SJSA1 (cell line): ENCODE results near the gene CDC42SE2. TPM values are rescaled to one million over a fixed set of nuclear protein-coding genes. Genes with fewer than 3 reads are reported as not detected.

ENCODE experiments used
- DNase-seq, 2 experiments: peaks; one replicate each; pipeline ENCODE4 v3.0.0-alpha.2; 2015 to 2020; ENCODE audit warnings: low spot score in 2 of 2, low read depth in 1 of 2
- H3K27ac ChIP-seq: fragments of 250-450 bp; sonication (Bioruptor Pico); 2 replicates; pipeline ENCODE4 v1.5.1; 2020; ENCODE audit warnings: mild to moderate bottlenecking, moderate library complexity
- H3K27me3 ChIP-seq: fragments of 250-450 bp; sonication (Bioruptor Pico); replicated peaks from 2 replicates; pipeline ENCODE4 v1.5.1; 2020; ENCODE audit warnings: mild to moderate bottlenecking, moderate library complexity
- H3K36me3 ChIP-seq: fragments of 250-450 bp; sonication (Bioruptor Pico); 2 replicates; pipeline ENCODE4 v1.5.1; 2020; ENCODE audit warnings: mild to moderate bottlenecking
- H3K4me1 ChIP-seq: fragments of 250-450 bp; sonication (Bioruptor Pico); replicated peaks from 2 replicates; pipeline ENCODE4 v1.6.1; 2021; ENCODE audit warnings: mild to moderate bottlenecking
- H3K4me3 ChIP-seq: fragments of 250-450 bp; sonication (Bioruptor Pico); 2 replicates; pipeline ENCODE4 v1.5.1; 2020; ENCODE audit warnings: mild to moderate bottlenecking
- H3K9me3 ChIP-seq: fragments of 250-450 bp; sonication (Bioruptor Pico); replicated peaks from 2 replicates; pipeline ENCODE4 v1.5.1; 2020; ENCODE audit warnings: mild to moderate bottlenecking
- total RNA-seq: library from RNA; depleted of rRNA; stranded (reverse); fragments of >200 nt; shearing (Covaris generic); gene quantifications from 2 replicates; pipeline ENCODE4 v1.2.3, GENCODE V29; 2014; rRNA removed

The CDC42SE2 gene
- total RNA-seq = 51.3 and 66.2 TPM in 2 replicates

GRCh38 chr5:131263648-131264450 lies at the start of gene CDC42SE2:
CDC42SE2 (plus strand) TSS chr5:131264053; CDS start chr5:131359494, 95,441 bp downstream.
- peaks cover 4% of the 10 kb centered on the region for H3K36me3 ChIP-seq
- peaks cover 3% of the 10 kb centered on the region for H3K9me3 ChIP-seq

GRCh38 chr5:131214609-131215227 lies 49.1 kb upstream of the CDC42SE2 start:
- no peak for DNase-seq
- no peaks in the 10 kb centered on the region for H3K9me3 ChIP-seq
- no peak overlapping the region for H3K27ac ChIP-seq
- H3K4me1 ChIP-seq = peaks cover 6% of the 10 kb centered on the region
- H3K4me3 ChIP-seq = no peak overlapping the region
- H3K27me3 ChIP-seq = no peaks in the 10 kb centered on the region
- H3K36me3 ChIP-seq = no peaks in the 10 kb centered on the region

More at GRCh38 chr5:131263648-131264450, at the start of gene CDC42SE2:
- peak; percentile 87 to 94 for DNase-seq
- H3K4me1 ChIP-seq = peaks cover 21% of the 10 kb centered on the region
- H3K27ac ChIP-seq = peak within 1 kb of the TSS; percentile 72
- no peaks in the 10 kb centered on the region for H3K27me3 ChIP-seq
- H3K4me3 ChIP-seq = peak within 1 kb of the TSS; percentile 98

GRCh38 chr5:131217791-131218190 lies 46.1 kb upstream of the CDC42SE2 start:
- peaks cover 9% of the 10 kb centered on the region for H3K4me1 ChIP-seq
- H3K9me3 ChIP-seq = no peaks in the 10 kb centered on the region
- no peaks in the 10 kb centered on the region for H3K27me3 ChIP-seq
- H3K4me3 ChIP-seq = no peak overlapping the region
- no peak overlapping the region for H3K27ac ChIP-seq
- DNase-seq = no peak
- no peaks in the 10 kb centered on the region for H3K36me3 ChIP-seq

GRCh38 chr5:131218392-131218791 lies 45.5 kb upstream of the CDC42SE2 start:
- Histone ChIP-seq H3K27me3 (no peaks in the 10 kb centered on the region), H3K4me1 (peaks cover 9% of the 10 kb centered on the region), H3K4me3 (no peak overlapping the region), H3K27ac (no peak overlapping the region), H3K36me3 (no peaks in the 10 kb centered on the region), H3K9me3 (no peaks in the 10 kb centered on the region)
- no peak for DNase-seq

GRCh38 chr5:131220566-131220965 lies 43.3 kb upstream of the CDC42SE2 start:
- H3K4me1 ChIP-seq = peaks cover 9% of the 10 kb centered on the region
- DNase-seq = no peak
- H3K4me3 ChIP-seq = no peak overlapping the region
- no peak overlapping the region for H3K27ac ChIP-seq
- H3K27me3 ChIP-seq = no peaks in the 10 kb centered on the region
- no peaks in the 10 kb centered on the region for H3K9me3 ChIP-seq
- H3K36me3 ChIP-seq = no peaks in the 10 kb centered on the region

- H3K27ac ChIP-seq = no peak overlapping the region
- no peak overlapping the region for H3K4me3 ChIP-seq
Measured at GRCh38 chr5:131221008-131221703, 42.7 kb upstream of the CDC42SE2 start.

GRCh38 chr5:131221888-131222287 lies 42.0 kb upstream of the CDC42SE2 start:
- no peaks in the 10 kb centered on the region for H3K9me3 ChIP-seq
- no peak overlapping the region for H3K27ac ChIP-seq
- no peaks in the 10 kb centered on the region for H3K36me3 ChIP-seq
- H3K27me3 ChIP-seq = no peaks in the 10 kb centered on the region
- peaks cover 9% of the 10 kb centered on the region for H3K4me1 ChIP-seq
- DNase-seq = no peak
- H3K4me3 ChIP-seq = no peak overlapping the region

More at GRCh38 chr5:131221008-131221703, 42.7 kb upstream of the CDC42SE2 start:
- DNase-seq = no peak
- no peaks in the 10 kb centered on the region for H3K9me3 ChIP-seq
- peaks cover 9% of the 10 kb centered on the region for H3K4me1 ChIP-seq
- H3K27me3 ChIP-seq = no peaks in the 10 kb centered on the region
- no peaks in the 10 kb centered on the region for H3K36me3 ChIP-seq

- Histone ChIP-seq H3K27ac (no peak overlapping the region), H3K27me3 (no peaks in the 10 kb centered on the region), H3K4me3 (no peak overlapping the region), H3K9me3 (no peaks in the 10 kb centered on the region), H3K36me3 (no peaks in the 10 kb centered on the region), H3K4me1 (peaks cover 9% of the 10 kb centered on the region)
- no peak for DNase-seq
Measured at GRCh38 chr5:131222731-131223130, 41.1 kb upstream of the CDC42SE2 start.

- DNase-seq = no peak
- no peak overlapping the region for H3K4me3 ChIP-seq
- H3K27ac ChIP-seq = no peak overlapping the region
- H3K4me1 ChIP-seq = peaks cover 9% of the 10 kb centered on the region
- no peaks in the 10 kb centered on the region for H3K27me3 ChIP-seq
- H3K9me3 ChIP-seq = no peaks in the 10 kb centered on the region
- H3K36me3 ChIP-seq = no peaks in the 10 kb centered on the region
Measured at GRCh38 chr5:131223751-131224386, 40.0 kb upstream of the CDC42SE2 start.

- Histone ChIP-seq H3K9me3 (no peaks in the 10 kb centered on the region), H3K4me1 (peaks cover 4% of the 10 kb centered on the region), H3K27me3 (no peaks in the 10 kb centered on the region), H3K27ac (no peak overlapping the region), H3K4me3 (no peak overlapping the region), H3K36me3 (no peaks in the 10 kb centered on the region)
- DNase-seq = no peak
Measured at GRCh38 chr5:131224387-131225201, 39.3 kb upstream of the CDC42SE2 start.

- no peaks in the 10 kb centered on the region for H3K9me3 ChIP-seq
- H3K27ac ChIP-seq = no peak overlapping the region
- H3K36me3 ChIP-seq = no peaks in the 10 kb centered on the region
- no peak for DNase-seq
- H3K27me3 ChIP-seq = no peaks in the 10 kb centered on the region
- no peak overlapping the region for H3K4me3 ChIP-seq
- H3K4me1 ChIP-seq = no peaks in the 10 kb centered on the region
Measured at GRCh38 chr5:131225282-131225974, 38.4 kb upstream of the CDC42SE2 start.

- Histone ChIP-seq H3K36me3 (no peaks in the 10 kb centered on the region), H3K4me1 (no peaks in the 10 kb centered on the region), H3K27ac (no peak overlapping the region), H3K9me3 (no peaks in the 10 kb centered on the region), H3K4me3 (no peak overlapping the region), H3K27me3 (no peaks in the 10 kb centered on the region)
- no peak for DNase-seq
Measured at GRCh38 chr5:131226899-131227298, 37.0 kb upstream of the CDC42SE2 start.
